Activated CD8-positive, alpha-beta memory T cell treated with anti-CD3 and anti-CD28 coated beads for 4 hours (primary cell): ENCODE measurements around the gene ATCAY.

Experiments used
- DNase-seq, 2 donors: peaks; one replicate each; pipeline ENCODE4 v3.0.0-alpha.2; 2020; ENCODE audit warnings: low read depth in 2 of 2

ATCAY gene

GRCh38 chr19:3880471-3881271 lies at the start of gene ATCAY:
ATCAY (plus strand) TSS chr19:3880685; CDS start chr19:3885768, 5,083 bp downstream.
- DNase-seq, result no peak

DNA sequence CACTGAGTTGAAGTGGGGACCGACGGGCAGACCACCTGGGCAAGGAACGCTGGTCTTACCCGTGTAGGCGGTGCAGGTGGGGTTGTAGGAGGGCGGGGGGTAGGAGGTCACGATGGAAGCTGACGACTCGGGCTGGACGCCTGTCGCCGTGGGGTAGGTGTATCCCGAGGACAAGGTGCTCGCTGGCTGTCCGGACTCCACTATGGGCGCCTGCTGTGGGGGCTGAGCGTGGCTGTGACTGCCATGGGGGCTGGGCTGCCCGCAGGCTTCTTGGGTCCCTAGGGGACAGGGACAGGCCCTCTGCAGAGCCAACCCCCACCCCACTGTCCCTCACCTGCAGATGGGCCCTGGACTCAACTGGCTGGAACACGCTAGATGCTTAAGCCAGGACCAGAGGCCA lies 48.9 kb upstream of the ATCAY start:
- DNase-seq, result no peak

- no peak for DNase-seq
Measured at GRCh38 chr19:3832001-3832400, 48.5 kb upstream of the ATCAY start.

- DNase-seq, result no peak
Measured at GRCh38 chr19:3833578-3834348, 46.7 kb upstream of the ATCAY start.

DNA sequence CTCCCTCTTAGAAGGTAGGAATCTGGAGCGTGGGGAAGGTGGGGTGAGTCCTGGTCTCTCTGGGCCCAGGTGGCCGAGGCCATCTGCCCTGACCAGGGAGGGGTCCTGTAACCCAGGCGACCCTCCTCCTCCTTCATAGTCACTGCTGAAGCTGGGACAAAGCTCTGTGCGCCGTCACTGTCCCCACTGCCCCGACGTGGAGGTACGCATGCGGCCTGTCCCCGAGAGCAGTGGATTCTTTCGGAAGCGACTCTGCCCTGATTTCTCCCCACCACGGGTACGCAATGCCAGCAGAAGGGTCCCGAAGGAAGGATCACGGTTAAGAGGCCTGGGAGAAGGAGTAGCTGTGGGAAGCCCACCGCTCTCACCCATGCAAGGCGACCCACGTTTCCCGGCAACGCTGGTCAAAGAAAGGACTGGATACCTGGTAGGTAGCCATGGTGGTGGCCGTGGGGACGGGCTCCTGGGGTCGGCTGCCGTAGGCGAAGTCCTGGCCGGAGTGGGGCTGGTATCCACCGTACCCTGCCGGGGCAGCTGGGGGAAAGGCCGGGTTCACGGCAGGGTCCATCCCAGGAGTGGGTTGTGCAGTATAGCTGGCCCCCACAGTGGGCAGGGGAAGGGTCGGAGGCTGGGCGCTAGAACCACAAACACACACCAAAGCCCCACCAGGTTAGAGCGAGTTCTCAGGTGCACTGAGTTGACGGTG lies 46.0 kb upstream of the ATCAY start:
- DNase-seq, result no peak

DNA sequence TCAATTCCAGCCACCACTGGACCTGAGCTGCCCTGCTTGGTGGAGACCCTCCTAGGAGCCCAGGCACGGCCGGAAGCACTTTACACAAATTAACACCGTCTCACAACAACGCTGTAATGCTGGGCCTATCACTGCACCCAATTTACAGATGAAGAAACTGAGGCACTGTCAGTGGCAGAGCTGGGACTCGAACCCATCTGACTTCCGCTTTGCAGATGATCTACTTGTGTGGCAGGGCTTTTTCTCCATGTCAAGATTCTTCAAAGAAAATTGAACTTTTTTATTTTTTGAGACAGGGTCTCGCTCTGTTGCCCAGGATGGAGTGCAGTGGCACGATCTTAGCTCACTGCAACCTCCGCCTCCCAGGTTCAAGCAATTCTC lies 45.4 kb upstream of the ATCAY start:
- no peak for DNase-seq

- DNase-seq, result no peak
Measured at GRCh38 chr19:3836887-3837286, 43.6 kb upstream of the ATCAY start.

DNA sequence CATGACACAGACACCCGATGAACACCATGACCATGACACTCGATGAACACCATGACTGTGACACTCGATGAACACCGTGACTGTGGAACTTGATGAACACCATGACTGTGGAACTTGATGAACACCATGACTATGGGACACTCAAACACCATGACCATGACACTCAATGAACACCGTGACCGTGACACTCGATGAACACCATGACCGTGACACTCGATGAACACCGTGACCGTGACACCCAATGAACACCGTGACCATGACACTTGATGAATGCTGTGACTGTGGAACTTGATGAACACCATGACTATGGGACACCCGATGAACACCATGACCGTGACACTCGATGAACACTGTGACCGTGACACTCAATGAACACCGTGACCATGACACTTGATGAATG lies 43.2 kb upstream of the ATCAY start:
- no peak for DNase-seq

DNA sequence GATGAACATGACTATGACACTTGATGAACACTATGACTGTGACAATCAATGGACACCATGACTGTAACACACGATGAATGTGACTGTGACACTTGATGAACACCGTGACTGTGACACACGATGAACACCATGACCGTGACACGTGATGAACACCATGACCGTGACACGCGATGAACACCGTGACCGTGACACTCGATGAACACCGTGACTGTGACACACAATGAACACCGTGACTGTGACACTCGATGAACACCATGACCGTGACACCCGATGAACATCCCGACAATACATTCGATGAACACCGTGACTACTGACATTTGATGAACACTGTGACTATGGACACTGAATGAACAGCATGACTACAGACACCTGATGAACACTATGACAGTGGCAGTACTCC lies 42.6 kb upstream of the ATCAY start:
- no peak for DNase-seq

DNA sequence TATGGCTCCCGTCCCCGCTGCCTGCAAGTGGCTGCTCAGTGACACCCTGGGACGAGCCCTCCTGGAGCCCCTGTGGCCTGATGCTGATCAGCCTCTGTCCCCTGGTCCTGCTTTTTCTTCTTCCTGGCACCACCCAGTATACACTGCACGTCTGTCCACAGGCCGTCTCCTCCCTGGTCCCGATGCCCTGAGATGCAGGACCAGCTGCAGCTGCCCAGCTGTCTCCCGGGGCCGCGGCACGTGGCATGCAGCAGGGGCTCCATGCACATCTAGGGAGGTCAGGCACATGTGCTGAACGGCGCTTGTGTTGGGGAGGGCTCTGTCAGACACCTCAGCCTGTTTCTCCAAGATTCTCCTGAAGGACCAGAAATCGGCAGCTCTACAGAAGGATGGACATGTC lies 41.8 kb upstream of the ATCAY start:
- no peak for DNase-seq

GRCh38 chr19:3839941-3840340 lies 40.5 kb upstream of the ATCAY start:
- DNase-seq, result no peak

DNA sequence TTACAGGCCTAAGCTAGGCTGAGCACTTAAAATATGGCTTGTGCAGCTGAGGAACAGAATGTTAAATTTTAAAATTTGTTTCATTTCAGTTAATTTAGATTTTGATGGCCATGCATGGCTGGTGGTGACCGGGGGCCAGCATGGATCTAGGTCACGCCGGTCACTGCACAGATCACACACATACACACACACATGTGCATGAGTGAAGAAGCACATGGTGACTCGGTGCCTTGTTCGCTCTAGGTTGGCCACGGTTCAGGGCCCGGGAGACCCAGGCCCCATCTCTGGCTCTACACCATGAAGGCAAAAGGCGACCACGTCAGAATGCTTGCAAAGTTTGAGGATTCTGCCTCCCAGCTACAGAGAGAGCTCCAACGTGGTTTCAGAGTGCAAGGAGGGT lies 39.7 kb upstream of the ATCAY start:
- DNase-seq, result no peak

DNA sequence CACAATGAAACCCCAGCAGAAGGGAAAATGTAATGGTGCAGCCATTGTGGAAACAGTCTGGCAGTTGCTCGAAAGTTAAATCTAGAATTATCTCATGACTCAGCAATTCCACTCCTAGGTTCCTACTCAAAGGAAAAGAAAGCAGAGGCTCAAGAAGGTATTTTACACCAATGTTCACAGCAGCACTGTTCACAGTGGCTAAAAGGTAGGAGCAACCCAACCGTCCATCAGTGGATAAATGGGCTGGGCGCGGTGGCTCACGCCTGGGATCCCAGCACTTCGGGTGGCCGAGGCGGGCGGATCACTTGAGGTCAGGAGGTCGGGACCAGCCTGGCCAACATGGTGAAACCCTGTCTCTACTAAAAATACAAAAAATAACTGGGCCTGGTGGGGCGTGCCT lies 37.5 kb upstream of the ATCAY start:
- no peak for DNase-seq

GRCh38 chr19:3844596-3844995 lies 35.9 kb upstream of the ATCAY start:
- no peak for DNase-seq

DNA sequence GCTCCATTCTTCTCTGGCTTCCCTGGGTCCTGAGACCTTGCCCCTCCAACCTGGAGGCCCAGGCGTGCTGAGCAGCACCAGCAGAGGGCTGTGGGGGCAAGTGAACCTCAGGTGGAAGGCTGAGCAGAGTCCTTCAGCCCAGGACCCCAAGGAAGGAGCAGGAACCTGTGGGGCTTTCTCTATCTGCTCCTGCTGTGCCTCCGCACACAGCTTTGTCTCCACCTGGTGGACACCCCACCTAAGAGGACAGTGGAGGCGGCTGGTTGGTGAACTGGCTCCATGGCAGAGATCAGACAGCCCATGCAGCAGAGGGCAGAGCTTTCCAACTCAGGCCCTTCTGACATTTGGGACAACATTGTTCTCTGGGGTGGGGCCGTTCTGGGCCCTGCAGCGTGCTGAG lies 31.4 kb upstream of the ATCAY start:
- DNase-seq, result peak; percentile 22 to 35

DNA sequence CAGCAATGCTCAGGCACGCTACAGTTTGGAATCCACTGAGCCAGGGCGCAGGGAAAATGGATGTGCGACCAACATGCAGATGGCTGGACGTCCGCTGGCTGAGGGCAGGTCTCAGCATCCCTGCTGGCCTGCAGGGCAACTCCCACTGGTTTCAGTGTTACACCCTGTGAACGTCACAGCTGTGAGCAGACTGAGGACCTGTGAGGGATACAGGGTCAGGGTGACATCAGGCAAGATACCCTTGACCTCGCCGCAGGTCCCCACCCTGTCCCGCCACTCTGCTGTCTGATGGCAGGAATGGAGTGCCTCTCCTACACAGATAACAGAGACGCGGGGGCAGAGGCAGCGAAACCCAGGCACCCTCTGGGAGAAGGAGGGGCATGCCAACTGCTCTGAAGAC lies 30.7 kb upstream of the ATCAY start:
- no peak for DNase-seq

GRCh38 chr19:3850320-3850972 lies 30.0 kb upstream of the ATCAY start:
- DNase-seq, result no peak

- no peak for DNase-seq
Measured at GRCh38 chr19:3851254-3852176, 29.0 kb upstream of the ATCAY start.

DNA sequence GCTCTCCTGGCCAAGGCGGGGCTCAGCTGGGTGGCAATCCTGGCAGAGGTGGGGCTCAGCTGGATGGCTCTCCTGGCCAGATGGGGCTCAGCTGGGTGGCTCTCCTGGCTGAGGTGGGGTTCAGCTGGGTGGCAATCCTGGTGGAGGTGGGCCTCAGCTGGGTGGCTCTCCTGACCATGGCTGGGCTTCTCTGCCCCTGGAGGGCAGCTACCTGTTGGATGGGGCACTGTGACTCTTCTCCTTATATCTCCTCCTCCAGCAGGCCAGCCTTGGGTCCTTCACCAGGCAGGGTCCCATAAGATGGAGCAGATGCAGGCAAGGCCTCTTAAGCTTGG lies 28.3 kb upstream of the ATCAY start:
- DNase-seq, result no peak

DNA sequence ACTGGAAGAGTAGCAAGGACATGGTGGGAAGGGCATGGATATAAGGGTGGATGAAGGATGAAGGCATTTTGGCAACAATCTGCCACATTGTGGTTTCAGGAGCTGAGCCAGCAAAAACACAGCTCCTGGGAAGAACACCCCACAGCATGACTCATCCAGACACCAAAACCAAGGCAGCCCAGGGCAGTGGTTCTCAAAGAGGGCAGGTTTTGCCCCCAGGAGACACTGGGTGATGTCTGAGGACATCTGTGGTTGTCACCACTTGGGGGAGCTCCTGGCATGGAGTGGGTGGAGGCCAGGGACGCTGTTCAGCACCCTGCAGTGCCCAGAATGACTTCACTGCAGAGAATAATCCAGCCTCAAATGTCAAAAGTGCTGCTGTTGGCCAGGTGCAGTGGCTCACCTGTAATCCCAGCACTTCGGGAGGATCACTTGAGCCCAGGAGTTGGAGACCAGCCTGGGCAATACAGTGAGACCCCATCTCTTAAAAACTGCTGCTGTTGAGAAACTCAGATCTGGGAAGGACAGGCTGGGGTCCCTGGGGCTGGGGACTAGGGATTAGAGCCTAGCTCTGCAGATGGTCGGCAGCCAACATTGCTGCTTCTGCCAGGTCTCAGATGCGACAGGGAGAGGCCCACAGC lies 27.8 kb upstream of the ATCAY start:
- peak; percentile 12 to 13 for DNase-seq

DNA sequence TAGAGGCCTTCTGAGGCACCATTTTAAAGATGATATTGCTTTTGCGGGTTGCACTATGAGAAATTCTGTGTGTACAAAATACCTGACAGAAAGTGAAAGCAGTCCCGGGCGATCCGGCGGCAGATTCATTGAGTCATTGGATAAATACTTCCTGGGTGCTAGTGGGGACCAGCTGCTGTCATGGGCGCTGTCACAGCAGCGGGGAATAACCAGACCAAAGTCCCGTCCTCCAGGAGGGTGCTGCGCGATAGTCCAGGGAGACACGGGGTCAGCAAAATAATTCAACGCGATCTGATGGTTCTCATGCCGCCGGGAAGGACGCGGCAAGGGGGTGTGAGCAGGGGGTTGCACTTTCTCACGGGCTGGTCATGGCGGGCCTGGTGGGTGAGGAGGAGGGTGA lies 25.2 kb upstream of the ATCAY start:
- no peak for DNase-seq
